ENCODE measurements around the gene NDST3.

The NDST3 gene

GRCh38 chr4:118141240-118141639 lies 107.0 kb downstream of the NDST3 start:
- no peak for DNase-seq (ENCODE audit: low spot score)
- no peak for TF ChIP-seq CTCF (IDR thresholded peaks at IDR 0.05; ENCODE audit: extremely low read depth, missing control alignments)

GRCh38 chr4:118154649-118155048 lies 120.4 kb downstream of the NDST3 start:
- DNase-seq (ENCODE audit: low spot score) = no peak
- no peak for TF ChIP-seq CTCF (IDR thresholded peaks at IDR 0.05; ENCODE audit: extremely low read depth, missing control alignments)

- TF ChIP-seq CTCF (IDR thresholded peaks at IDR 0.05; ENCODE audit: extremely low read depth, missing control alignments) = no peak
- no peak for DNase-seq (ENCODE audit: low spot score)
Observed at GRCh38 chr4:118155516-118155915, 121.2 kb downstream of the NDST3 start.

GRCh38 chr4:118158763-118159375 lies 124.6 kb downstream of the NDST3 start:
- no peak for TF ChIP-seq CTCF (IDR thresholded peaks at IDR 0.05; ENCODE audit: extremely low read depth, missing control alignments)
- no peak for DNase-seq (ENCODE audit: low spot score)

GRCh38 chr4:118167306-118167705 lies 133.0 kb downstream of the NDST3 start:
- DNase-seq (ENCODE audit: low spot score) = no peak
- TF ChIP-seq CTCF (IDR thresholded peaks at IDR 0.05; ENCODE audit: extremely low read depth, missing control alignments) = no peak

- TF ChIP-seq CTCF (IDR thresholded peaks at IDR 0.05; ENCODE audit: extremely low read depth, missing control alignments) = no peak
- DNase-seq (ENCODE audit: low spot score) = no peak
Observed at GRCh38 chr4:118171381-118171780, 137.1 kb downstream of the NDST3 start.

GRCh38 chr4:118173126-118173525 lies 138.8 kb downstream of the NDST3 start:
- no peak for DNase-seq (ENCODE audit: low spot score)
- no peak for TF ChIP-seq CTCF (IDR thresholded peaks at IDR 0.05; ENCODE audit: extremely low read depth, missing control alignments)
